HepG2 (cell line): Measurements from ENCODE around the gene COX14. TPM values are rescaled to one million over a fixed set of nuclear protein-coding genes. Genes with fewer than 3 reads are reported as not detected.

Source experiments
- ATAC-seq: fragments of 200-7000 bp; cut with Tn5 transposase; 3 replicates; pipeline ENCODE4 v1.9.1; 2020; ENCODE audit warnings: mild to moderate bottlenecking, moderate library complexity
- BruUV-seq: library from RNA; stranded (reverse); fragments of 400-500 nt; replicated peaks from 2 replicates; lab custom pipeline; 2021; lab: Mats Ljungman, UMichigan
- CTCF ChIA-PET: fragments of 300-600 bp; formaldehyde crosslinking; extraction: SDS; loops from one replicate; lab custom pipeline; 2021; ENCODE audit warnings: low total read pairs, inconsistent platforms, low intra/inter-chr PET ratio; lab: Yijun Ruan, JAX
- POLR2A ChIA-PET: fragments of 350-600 bp; sonication (Branson Sonifier 250); formaldehyde crosslinking; loops from one replicate; lab custom pipeline; 2020; ENCODE audit warnings: antibody characterized with exemption, inconsistent platforms; lab: Yijun Ruan, JAX
- DNase-seq: peaks from one replicate; pipeline ENCODE4 v3.0.0-alpha.2; 2015; ENCODE audit warnings: low spot score
- FAIRE-seq: peaks from 3 replicates; lab custom pipeline; 2011; peaks lifted over from hg19 to GRCh38; lab: Jason Lieb, UNC
- H2AFZ ChIP-seq: one replicate; pipeline ENCODE4 v1.6.1; 2011; ENCODE audit warnings: low read length, inconsistent platforms
- H3K27ac ChIP-seq: fragments of 300-600 bp; 3 replicates; pipeline ENCODE4 v1.8.0; 2011; ENCODE audit warnings: mixed run types, mild to moderate bottlenecking, mixed read lengths, low read length, inconsistent platforms; ENCODE audit not compliant: insufficient read depth; ENCODE audit errors: extremely low read length
- H3K27me3 ChIP-seq, 2 experiments: fragments of 200-600 bp in 1 of 2; 2 replicates in 1 of 2; 3 replicates in 1 of 2; pipeline versions ENCODE4 v1.6.0 to v1.8.0; 2011; ENCODE audit warnings: low read length in 2 of 2, mild to moderate bottlenecking in 2 of 2, moderate library complexity in 2 of 2, inconsistent platforms in 1 of 2; ENCODE audit not compliant: insufficient read depth in 2 of 2, control insufficient read depth in 1 of 2
- H3K36me3 ChIP-seq, 2 experiments: fragments of 200-600 bp in 1 of 2; replicated peaks in 1 of 2; 2 replicates in 1 of 2; 3 replicates in 1 of 2; pipeline versions ENCODE4 v1.5.1 to v1.8.0; 2011; ENCODE audit warnings: low read length in 2 of 2, inconsistent platforms in 1 of 2; ENCODE audit not compliant: insufficient read depth in 2 of 2, control insufficient read depth in 1 of 2
- H3K4me1 ChIP-seq: 2 replicates; pipeline ENCODE4 v1.5.1; 2012; ENCODE audit warnings: low read length, inconsistent platforms; ENCODE audit not compliant: insufficient read depth
- H3K4me2 ChIP-seq: 2 replicates; pipeline ENCODE4 v1.6.0; 2011; ENCODE audit warnings: low read depth, low read length, inconsistent platforms
- H3K4me3 ChIP-seq, 3 experiments: fragments of 200-600 bp in 1 of 3; sonication (generic), shearing (Covaris generic) in 1 of 3; replicated peaks in 1 of 3; 2 replicates each; pipeline ENCODE4 v1.5.1; 2011 to 2016; ENCODE audit warnings: low read length in 3 of 3, inconsistent platforms in 2 of 3, low read depth in 2 of 3, mild to moderate bottlenecking in 2 of 3, control low read depth in 1 of 3, mixed read lengths in 1 of 3; ENCODE audit not compliant: insufficient read depth in 1 of 3
- H3K79me2 ChIP-seq: one replicate; pipeline ENCODE4 v1.6.1; 2011; ENCODE audit warnings: low read length, inconsistent platforms; ENCODE audit not compliant: insufficient read depth
- H3K9ac ChIP-seq: 2 replicates; pipeline ENCODE4 v1.6.0; 2011; ENCODE audit warnings: mild to moderate bottlenecking, low read depth, low read length, inconsistent platforms; ENCODE audit not compliant: insufficient read depth
- H3K9me3 ChIP-seq: 2 replicates; pipeline ENCODE4 v1.5.1; 2012; ENCODE audit warnings: mild to moderate bottlenecking, low read length
- H4K20me1 ChIP-seq: 2 replicates; pipeline ENCODE4 v1.6.0; 2011; ENCODE audit warnings: inconsistent platforms, mild to moderate bottlenecking, low read length, moderate library complexity; ENCODE audit not compliant: insufficient read depth
- AGO2 ChIP-seq: fragments of 200-400 bp; formaldehyde crosslinking; optimal IDR thresholded peaks from 2 replicates; pipeline ENCODE3; 2017; ENCODE audit warnings: mild to moderate bottlenecking, low read depth, low read length, moderate library complexity
- BCLAF1 ChIP-seq: fragments of 450-650 bp; IDR thresholded peaks from 2 replicates; pipeline ENCODE4 v1.6.1; 2017; ENCODE audit warnings: mild to moderate bottlenecking
- FOXK2 ChIP-seq: fragments of 450-650 bp; IDR thresholded peaks from 2 replicates; pipeline ENCODE4 v1.6.1; 2016
- MLXIP ChIP-seq: sonication (generic); formaldehyde crosslinking; IDR thresholded peaks from 2 replicates; pipeline ENCODE4 v1.9.0; 2021; ENCODE audit warnings: missing genetic modification reagents, borderline replicate concordance
- NKX3-1 ChIP-seq: sonication (generic); formaldehyde crosslinking; IDR thresholded peaks from 2 replicates; pipeline ENCODE4 v1.5.0; 2020; ENCODE audit warnings: missing genetic modification reagents
- ONECUT2 ChIP-seq: sonication (generic); formaldehyde crosslinking; IDR thresholded peaks from 2 replicates; pipeline ENCODE4 v1.4.0; 2020; ENCODE audit warnings: missing genetic modification reagents
- TOPORS ChIP-seq: sonication (generic); formaldehyde crosslinking; IDR thresholded peaks from 2 replicates; pipeline ENCODE4 v1.8.0; 2023; ENCODE audit warnings: mild to moderate bottlenecking, missing genetic modification reagents
- ZBTB44 ChIP-seq: sonication (generic); formaldehyde crosslinking; IDR thresholded peaks from 2 replicates; pipeline ENCODE4 v1.4.0; 2020; ENCODE audit warnings: missing genetic modification reagents
- ZC3H4 ChIP-seq: sonication (generic); formaldehyde crosslinking; IDR thresholded peaks from 2 replicates; pipeline ENCODE4 v1.4.0; 2020; ENCODE audit warnings: missing genetic modification reagents, borderline replicate concordance
- ZFAT ChIP-seq: sonication (generic); formaldehyde crosslinking; conservative IDR thresholded peaks from 2 replicates; pipeline ENCODE4 v1.8.1; 2023; ENCODE audit warnings: missing genetic modification reagents, inconsistent platforms
- ZNF24 ChIP-seq: fragments of 450-650 bp; IDR thresholded peaks from 2 replicates; pipeline ENCODE4 v1.6.1; 2017; ENCODE audit warnings: antibody characterized with exemption, mild to moderate bottlenecking
- ZNF367 ChIP-seq: sonication (generic); formaldehyde crosslinking; IDR thresholded peaks from 2 replicates; pipeline ENCODE4 v1.4.0; 2020; ENCODE audit warnings: missing genetic modification reagents, borderline replicate concordance
- ZNF747 ChIP-seq: sonication (generic); formaldehyde crosslinking; IDR thresholded peaks from 2 replicates; pipeline ENCODE4 v1.8.1; 2023; ENCODE audit warnings: missing genetic modification reagents, mild to moderate bottlenecking, borderline replicate concordance
- ZNF792 ChIP-seq: IDR thresholded peaks from 2 replicates; pipeline ENCODE4 v1.6.1; 2016
- ZSCAN12 ChIP-seq: sonication (generic); formaldehyde crosslinking; IDR thresholded peaks from 2 replicates; pipeline ENCODE4 v1.9.0; 2021; ENCODE audit warnings: mild to moderate bottlenecking, missing genetic modification reagents
- WGBS: methylation state at CpG from one replicate; pipeline ENCODE4 v1.1.6; 2017; ENCODE audit warnings: low lambda C conversion rate; 5-methylcytosine and 5-hydroxymethylcytosine counted together
- in situ Hi-C: cut with HindIII; loops from 2 replicates; pipeline ENCODE4 v1.10.0; 2017; ENCODE audit warnings: low pct_unique_long_range_greater_than_20kb; ENCODE audit not compliant: extremely low pct_ligation_motif_present
- intact Hi-C: fragments of 100-400 bp; cut with micrococcal nuclease; formaldehyde crosslinking; loops from one replicate; pipeline ENCODE4 v1.10.0; 2022; ENCODE audit not compliant: unreplicated experiment
- polyA plus RNA-seq, 8 experiments: library from polyadenylated mRNA; depleted of rRNA in 3 of 8; stranded (reverse) in 7 of 8; unstranded in 1 of 8; fragments of >200 nt; fragmentation: Illumina TruSeq in 4 of 8; extraction: Trizol in 4 of 8; gene quantifications; 2 replicates each; pipeline versions ENCODE4 v1.2.1 to v1.2.3, GENCODE V29; 2011 to 2016; ENCODE audit warnings: low read depth in 4 of 8, missing spikeins in 1 of 8, mixed read lengths in 1 of 8; ENCODE audit not compliant: insufficient read depth in 1 of 8
- total RNA-seq, 5 experiments: library from RNA; depleted of rRNA; stranded (reverse); fragments of >200 nt; fragmentation: Illumina TruSeq; extraction: Trizol; gene quantifications; 2 replicates each; pipeline ENCODE4 v1.2.3, GENCODE V29; 2016; ENCODE audit warnings: low read depth in 1 of 5
- TF ChIP-seq, protein P1 (sequence below): sonication (generic); formaldehyde crosslinking; IDR thresholded peaks from 2 replicates; pipeline ENCODE4 v1.4.0; 2020; ENCODE audit warnings: missing genetic modification reagents

The COX14 gene
- total and polyA plus RNA-seq, 2 of the 13 experiments (the other 11 are each of a cell fraction or from before 2014, with no cell fraction given), result 53.0 to 71.6 TPM

DNA sequence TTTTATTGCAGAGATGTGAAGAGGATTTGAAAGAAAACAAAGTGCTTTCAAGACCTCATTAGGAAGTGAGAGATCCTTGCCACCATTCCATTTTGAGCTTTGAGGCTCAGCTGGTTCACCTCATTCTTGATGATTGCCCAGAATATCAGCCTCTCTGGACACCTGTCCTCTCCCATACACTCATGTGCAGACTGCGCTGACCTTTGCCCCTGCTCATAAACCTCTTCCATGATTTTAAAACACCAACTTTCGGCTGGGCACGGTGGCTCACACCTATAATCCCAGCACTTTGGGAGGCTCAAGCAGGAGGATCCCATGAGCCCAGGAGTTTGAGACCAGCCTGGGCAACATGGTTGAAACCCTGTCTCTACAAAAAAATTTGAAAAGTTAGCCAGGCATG lies 8.9 kb downstream of the COX14 start (continued):
- TF ChIP-seq ZNF367 (CRISPR knock-in tag) (no peak), ZNF747 (CRISPR knock-in tag) (no peak), ZFAT (CRISPR knock-in tag) (no peak)

DNA sequence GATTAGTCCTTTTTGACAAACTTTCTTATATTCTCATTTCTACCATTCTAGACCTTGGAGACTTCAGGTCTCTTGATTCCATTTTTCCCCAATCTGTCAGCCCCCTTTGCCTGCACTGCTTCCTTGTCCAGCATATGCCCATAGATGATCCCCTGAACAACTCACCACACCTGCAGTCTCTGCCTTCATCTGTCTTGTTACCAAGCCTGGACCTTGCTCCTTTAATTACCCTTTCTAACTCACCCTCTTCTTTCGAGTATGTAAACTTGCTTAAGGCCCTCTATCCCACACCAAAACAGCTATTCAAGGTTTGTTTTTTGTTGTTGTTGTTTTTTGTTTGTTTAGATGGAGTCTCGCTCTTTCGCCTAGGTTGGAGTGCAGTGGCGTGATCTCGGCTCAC lies 9.6 kb downstream of the COX14 start:
- WGBS, result 96% methylated on average over 5 of the region's 5 CpGs
- Histone ChIP-seq H3K79me2 (peaks cover 2% of the 10 kb centered on the region), H3K4me3 (no peak overlapping the region), H3K9me3 (no peaks in the 10 kb centered on the region), H3K9ac (no peak overlapping the region), H3K4me2 (no peak overlapping the region), H3K27me3 (no peaks in the 10 kb centered on the region), H2AFZ (no peak overlapping the region), H4K20me1 (no peaks in the 10 kb centered on the region), H3K36me3 (peaks cover 2 to 23% of the 10 kb centered on the region in 2 experiments; a peak in 2 of 5 replicates), H3K27ac (no peak overlapping the region), H3K4me1 (no peaks in the 10 kb centered on the region)
- in situ Hi-C loops (no loop called here), intact Hi-C loops (no loop called here)
- CTCF ChIA-PET, result no interaction called here
- FAIRE-seq (no peak), DNase-seq (no peak), ATAC-seq (no peak)
- no TSS peak for BruUV-seq
- POLR2A ChIA-PET, result interaction anchor here (1.7 kb wide), 1 partner anchor 10 kb away, joined by 9 read pairs; the partner anchor contains the start of gene COX14
- TF ChIP-seq ZBTB44, result no peak
- no peak for TF ChIP-seq FOXK2
- no peak for TF ChIP-seq TOPORS
- TF ChIP-seq, protein P1, sequence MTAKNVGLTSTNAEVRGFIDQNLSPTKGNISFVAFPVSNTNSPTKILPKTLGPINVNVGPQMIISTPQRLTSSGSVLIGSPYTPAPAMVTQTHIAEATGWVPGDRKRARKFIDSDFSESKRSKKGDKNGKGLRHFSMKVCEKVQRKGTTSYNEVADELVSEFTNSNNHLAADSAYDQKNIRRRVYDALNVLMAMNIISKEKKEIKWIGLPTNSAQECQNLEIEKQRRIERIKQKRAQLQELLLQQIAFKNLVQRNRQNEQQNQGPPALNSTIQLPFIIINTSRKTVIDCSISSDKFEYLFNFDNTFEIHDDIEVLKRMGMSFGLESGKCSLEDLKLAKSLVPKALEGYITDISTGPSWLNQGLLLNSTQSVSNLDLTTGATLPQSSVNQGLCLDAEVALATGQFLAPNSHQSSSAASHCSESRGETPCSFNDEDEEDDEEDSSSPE (CRISPR knock-in tag), result no peak
- TF ChIP-seq ZNF24, result no peak
- no peak for TF ChIP-seq ZC3H4 (CRISPR knock-in tag)
- no peak for TF ChIP-seq AGO2
- no peak for TF ChIP-seq ZNF792 (CRISPR knock-in tag)
- TF ChIP-seq MLXIP (CRISPR knock-in tag), result no peak
- no peak for TF ChIP-seq ONECUT2 (CRISPR knock-in tag)
- no peak for TF ChIP-seq NKX3-1 (CRISPR knock-in tag)
- no peak for TF ChIP-seq ZSCAN12
- TF ChIP-seq BCLAF1, result no peak
